KMS-11 (cell line): ENCODE results near the gene VSTM5.

Source experiments
- H2AFZ ChIP-seq: fragments of 200-600 bp; sonication (generic); 2 replicates; pipeline ENCODE4 v1.6.1; 2016; ENCODE audit warnings: antibody characterized with exemption, mixed run types, low read depth
- H3K27ac ChIP-seq: fragments of 200-600 bp; sonication (generic); 2 replicates; pipeline ENCODE4 v1.6.1; 2016; ENCODE audit warnings: mild to moderate bottlenecking, mixed run types
- H3K27me3 ChIP-seq: fragments of 200-600 bp; sonication (generic); 2 replicates; pipeline ENCODE4 v1.6.1; 2017; ENCODE audit warnings: mild to moderate bottlenecking, low read depth, mixed run types, moderate library complexity; ENCODE audit not compliant: insufficient read depth
- H3K36me3 ChIP-seq: fragments of 200-600 bp; sonication (generic); 2 replicates; pipeline ENCODE4 v1.6.1; 2017; ENCODE audit warnings: mild to moderate bottlenecking, mixed run types; ENCODE audit not compliant: insufficient read depth
- H3K4me1 ChIP-seq: fragments of 200-600 bp; sonication (generic); 2 replicates; pipeline ENCODE4 v1.6.1; 2016; ENCODE audit warnings: mild to moderate bottlenecking, low read depth, mixed run types; ENCODE audit not compliant: poor library complexity, severe bottlenecking
- H3K4me2 ChIP-seq: fragments of 200-600 bp; sonication (generic); 2 replicates; pipeline ENCODE4 v1.7.0; 2016; ENCODE audit warnings: mild to moderate bottlenecking, mixed run types
- H3K4me3 ChIP-seq: fragments of 200-600 bp; sonication (generic); IDR thresholded peaks from 2 replicates; pipeline ENCODE4 v1.6.1; 2017; ENCODE audit warnings: low read depth, low read length, mixed read lengths; ENCODE audit not compliant: insufficient read depth
- H3K79me2 ChIP-seq: fragments of 200-600 bp; sonication (generic); 2 replicates; pipeline ENCODE4 v1.6.1; 2016; ENCODE audit warnings: low read depth, mixed run types; ENCODE audit not compliant: insufficient read depth
- H3K9ac ChIP-seq: fragments of 200-600 bp; sonication (generic); 2 replicates; pipeline ENCODE4 v1.6.1; 2016; ENCODE audit warnings: mild to moderate bottlenecking, mixed run types
- H4K20me1 ChIP-seq: fragments of 200-600 bp; sonication (generic); 2 replicates; pipeline ENCODE4 v1.6.1; 2016; ENCODE audit warnings: mild to moderate bottlenecking, mixed run types; ENCODE audit not compliant: insufficient read depth
- TF ChIP-seq, protein P1 (sequence below): fragments of 200-600 bp; sonication (generic); conservative IDR thresholded peaks from 2 replicates; pipeline ENCODE4 v1.6.1; 2017; ENCODE audit warnings: low read depth, mild to moderate bottlenecking, antibody characterized with exemption, low read length, moderate library complexity, mixed read lengths

The VSTM5 gene

DNA sequence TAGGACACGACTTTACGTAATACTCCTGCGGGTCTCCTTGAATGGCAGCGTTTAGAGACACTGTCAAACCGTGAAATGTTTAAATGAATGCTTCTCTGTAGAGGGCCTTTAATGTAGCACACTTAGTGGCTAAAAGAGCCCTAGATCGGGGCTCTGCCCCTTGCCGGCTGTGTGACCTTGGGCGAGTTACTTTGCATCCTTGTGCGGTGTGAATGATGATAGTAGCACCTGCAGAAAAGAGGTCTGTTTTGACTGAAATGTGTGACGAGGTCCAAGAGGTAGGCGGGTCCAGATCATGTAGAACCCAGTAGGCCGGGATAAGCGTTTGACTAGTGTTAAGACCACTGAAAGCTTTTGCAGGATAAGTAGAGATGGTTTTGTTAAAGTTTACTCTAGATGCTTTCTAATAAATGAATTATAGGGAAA, 65.5 kb downstream of the VSTM5 start:
- TF ChIP-seq, protein P1, sequence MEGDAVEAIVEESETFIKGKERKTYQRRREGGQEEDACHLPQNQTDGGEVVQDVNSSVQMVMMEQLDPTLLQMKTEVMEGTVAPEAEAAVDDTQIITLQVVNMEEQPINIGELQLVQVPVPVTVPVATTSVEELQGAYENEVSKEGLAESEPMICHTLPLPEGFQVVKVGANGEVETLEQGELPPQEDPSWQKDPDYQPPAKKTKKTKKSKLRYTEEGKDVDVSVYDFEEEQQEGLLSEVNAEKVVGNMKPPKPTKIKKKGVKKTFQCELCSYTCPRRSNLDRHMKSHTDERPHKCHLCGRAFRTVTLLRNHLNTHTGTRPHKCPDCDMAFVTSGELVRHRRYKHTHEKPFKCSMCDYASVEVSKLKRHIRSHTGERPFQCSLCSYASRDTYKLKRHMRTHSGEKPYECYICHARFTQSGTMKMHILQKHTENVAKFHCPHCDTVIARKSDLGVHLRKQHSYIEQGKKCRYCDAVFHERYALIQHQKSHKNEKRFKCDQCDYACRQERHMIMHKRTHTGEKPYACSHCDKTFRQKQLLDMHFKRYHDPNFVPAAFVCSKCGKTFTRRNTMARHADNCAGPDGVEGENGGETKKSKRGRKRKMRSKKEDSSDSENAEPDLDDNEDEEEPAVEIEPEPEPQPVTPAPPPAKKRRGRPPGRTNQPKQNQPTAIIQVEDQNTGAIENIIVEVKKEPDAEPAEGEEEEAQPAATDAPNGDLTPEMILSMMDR: no peak
- Histone ChIP-seq H3K4me1 (peaks cover 21% of the 10 kb centered on the region), H3K79me2 (peaks cover 43% of the 10 kb centered on the region)

DNA sequence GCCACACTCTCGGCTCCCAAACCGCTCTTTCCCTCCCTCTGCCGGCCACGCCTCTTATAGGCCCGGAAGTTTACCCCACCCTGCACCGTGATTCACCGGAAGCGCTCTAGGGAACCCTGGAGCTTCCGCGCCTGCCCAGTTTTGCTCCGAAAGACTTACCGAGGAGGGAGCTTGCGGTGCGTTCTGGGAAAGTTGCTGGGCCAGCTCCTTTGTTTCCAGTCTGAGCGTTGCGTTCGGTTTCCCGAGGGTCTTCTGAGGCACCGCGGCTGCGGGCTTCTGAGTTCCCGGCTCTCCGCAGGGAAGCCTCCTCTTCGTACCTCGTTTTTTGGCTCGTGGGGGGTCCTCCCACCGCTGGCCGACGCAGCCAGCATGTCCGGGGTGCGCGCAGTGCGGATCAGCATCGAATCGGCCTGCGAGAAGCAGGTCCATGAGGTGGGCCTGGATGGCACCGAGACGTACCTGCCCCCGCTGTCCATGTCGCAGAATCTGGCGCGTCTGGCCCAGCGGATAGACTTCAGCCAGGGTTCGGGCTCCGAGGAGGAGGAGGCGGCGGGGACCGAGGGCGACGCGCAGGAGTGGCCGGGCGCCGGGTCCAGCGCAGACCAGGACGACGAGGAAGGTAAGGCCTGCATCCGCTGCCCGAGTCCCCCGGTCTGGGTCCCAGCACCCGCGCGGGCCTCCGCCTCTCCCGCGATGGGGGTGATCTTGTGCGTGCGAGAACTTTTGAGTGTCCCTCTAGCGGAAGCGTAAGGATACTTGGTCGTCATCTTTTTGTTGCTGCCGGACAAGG, 66.1 kb downstream of the VSTM5 start, which contains the start of gene MED17:
Gene MED17, plus strand, starts transcription at position 138 of the 790 bp plus-strand sequence. Its CDS starts 232 bp downstream, at position 370.
- H3K9ac ChIP-seq: peak within 1 kb of the TSS; percentile 91
- H3K27me3 ChIP-seq: no peaks in the 10 kb centered on the region
- H3K4me1 ChIP-seq: peaks cover 21% of the 10 kb centered on the region
- TF ChIP-seq, protein P1: peak; percentile 42
- no peak within 1 kb of the TSS for H3K4me3 ChIP-seq
- H3K36me3 ChIP-seq: no peaks in the 10 kb centered on the region
- peak within 1 kb of the TSS; percentile 64 for H3K4me2 ChIP-seq
- H4K20me1 ChIP-seq: no peaks in the 10 kb centered on the region
- H3K79me2 ChIP-seq: peaks cover 43% of the 10 kb centered on the region
- H3K27ac ChIP-seq: peak within 1 kb of the TSS; percentile 88
- H2AFZ ChIP-seq: peak within 1 kb of the TSS; percentile 62

More for the DNA sequence above, 65.5 kb downstream of the VSTM5 start:
- Histone ChIP-seq H3K9ac (peak overlapping the region; percentile 91; the same call in 1 of the 2 replicates), H3K27ac (peak overlapping the region; percentile 88), H4K20me1 (no peaks in the 10 kb centered on the region), H3K36me3 (no peaks in the 10 kb centered on the region), H3K4me3 (no peak overlapping the region), H3K27me3 (no peaks in the 10 kb centered on the region), H3K4me2 (peak overlapping the region; percentile 64), H2AFZ (peak overlapping the region; percentile 62; the same call in 1 of the 2 replicates)

DNA sequence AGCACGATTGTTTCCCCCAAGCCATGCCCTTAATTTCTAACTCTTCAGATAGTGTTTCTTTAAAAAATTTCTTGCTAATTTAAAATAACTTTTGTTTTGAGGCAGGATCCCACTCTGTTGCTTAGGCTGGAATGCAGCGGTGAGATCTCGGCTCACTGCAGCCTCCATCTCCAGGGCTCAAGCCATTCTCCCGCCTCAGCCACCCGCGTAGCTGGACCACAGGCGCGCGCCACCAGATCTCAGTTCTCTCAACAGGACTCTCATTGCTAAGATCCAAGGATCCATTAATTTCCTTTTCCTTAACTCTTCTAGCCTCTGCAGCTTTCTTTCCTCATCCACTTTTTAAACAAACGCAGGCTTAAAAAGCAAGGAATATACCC, 66.7 kb downstream of the VSTM5 start:
- Histone ChIP-seq H3K27ac (no peak overlapping the region), H3K36me3 (no peaks in the 10 kb centered on the region), H3K9ac (peak overlapping the region; percentile 91), H3K79me2 (peaks cover 41% of the 10 kb centered on the region), H3K4me1 (peaks cover 21% of the 10 kb centered on the region), H3K27me3 (no peaks in the 10 kb centered on the region), H4K20me1 (no peaks in the 10 kb centered on the region), H3K4me2 (peak overlapping the region; percentile 47), H2AFZ (peak overlapping the region; percentile 62), H3K4me3 (no peak overlapping the region)
- TF ChIP-seq, protein P1: no peak

DNA sequence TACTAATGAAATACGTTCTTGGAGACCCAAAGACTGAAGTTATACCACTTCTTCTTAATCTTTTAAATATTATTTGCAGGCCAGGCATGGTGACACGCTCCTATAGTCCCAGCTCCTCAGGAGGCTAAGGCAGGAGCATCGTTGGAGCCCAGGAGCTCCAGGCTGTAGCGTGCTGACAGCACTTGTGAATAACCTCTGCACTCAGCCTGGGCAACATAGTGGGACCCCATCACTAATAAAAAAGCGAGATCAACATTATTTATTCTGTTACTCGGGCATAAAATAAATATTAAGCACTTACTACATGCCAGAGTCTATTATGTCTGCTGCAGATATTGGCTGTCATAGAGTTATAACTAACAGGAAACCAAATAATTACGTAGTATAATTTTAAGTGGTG, 67.1 kb downstream of the VSTM5 start:
- H3K27me3 ChIP-seq: no peaks in the 10 kb centered on the region
- H3K27ac ChIP-seq: no peak overlapping the region
- H4K20me1 ChIP-seq: no peaks in the 10 kb centered on the region
- peak overlapping the region; percentile 47 for H3K4me2 ChIP-seq
- TF ChIP-seq, protein P1: no peak
- H2AFZ ChIP-seq: peak overlapping the region; percentile 62
- H3K79me2 ChIP-seq: peaks cover 37% of the 10 kb centered on the region
- H3K9ac ChIP-seq: peak overlapping the region; percentile 91; the same call in 1 of the 2 replicates
- no peak overlapping the region for H3K4me3 ChIP-seq
- no peaks in the 10 kb centered on the region for H3K36me3 ChIP-seq
- H3K4me1 ChIP-seq: peaks cover 21% of the 10 kb centered on the region
